CD1c-positive myeloid dendritic cell (primary cell): ENCODE measurements around the gene RNASE7.

Source experiments
- DNase-seq: peaks from one replicate; pipeline ENCODE4 v3.0.0-alpha.2; 2016; ENCODE audit errors: extremely low spot score

RNASE7 gene

GRCh38 chr14:21068521-21069387 lies 26.6 kb downstream of the RNASE7 start:
- peak; percentile 77 for DNase-seq

- DNase-seq: no peak
Measured at GRCh38 chr14:21069388-21070082, 27.4 kb downstream of the RNASE7 start.

GRCh38 chr14:21070083-21070609 lies 28.0 kb downstream of the RNASE7 start, which contains the start of gene ARHGEF40:
Gene ARHGEF40 (plus strand): TSS chr14:21070304. CDS start chr14:21070397, 93 bp downstream.
- peak; percentile 60 for DNase-seq

GRCh38 chr14:21070610-21071224 lies 28.6 kb downstream of the RNASE7 start:
- DNase-seq: peak; percentile 67

- DNase-seq: peak; percentile 85
Measured at GRCh38 chr14:21071225-21072030, 29.3 kb downstream of the RNASE7 start.

GRCh38 chr14:21072031-21072473 lies 29.9 kb downstream of the RNASE7 start:
- peak; percentile 82 for DNase-seq

GRCh38 chr14:21072781-21073339 lies 30.7 kb downstream of the RNASE7 start:
- DNase-seq: no peak

- DNase-seq: no peak
Measured at GRCh38 chr14:21073921-21074320, 31.8 kb downstream of the RNASE7 start.

GRCh38 chr14:21074398-21075272 lies 32.5 kb downstream of the RNASE7 start:
- no peak for DNase-seq

GRCh38 chr14:21075719-21076437 lies 33.7 kb downstream of the RNASE7 start:
- no peak for DNase-seq

- no peak for DNase-seq
Measured at GRCh38 chr14:21077672-21078071, 35.5 kb downstream of the RNASE7 start.

- no peak for DNase-seq
Measured at GRCh38 chr14:21078287-21078686, 36.1 kb downstream of the RNASE7 start.

- no peak for DNase-seq
Measured at GRCh38 chr14:21078726-21079125, 36.6 kb downstream of the RNASE7 start.

- no peak for DNase-seq
Measured at GRCh38 chr14:21081521-21082142, 39.5 kb downstream of the RNASE7 start.

- no peak for DNase-seq
Measured at GRCh38 chr14:21083565-21084325, 41.6 kb downstream of the RNASE7 start.

GRCh38 chr14:21084396-21084795 lies 42.2 kb downstream of the RNASE7 start:
- no peak for DNase-seq

- peak; percentile 75 for DNase-seq
Measured at GRCh38 chr14:21084998-21085853, 43.1 kb downstream of the RNASE7 start.
